ENCODE results near the gene KDM5A. TPM values are rescaled to one million over a fixed set of nuclear protein-coding genes. Genes with fewer than 3 reads are reported as not detected.
"Not testable (repeated sequence)": the region's sequence is repeated elsewhere in the genome, so short reads cannot be mapped to it uniquely, and the experiment has no call there.

The KDM5A gene
- 76.6 TPM for total RNA-seq
- polyA plus RNA-seq (ENCODE audit: insufficient read depth, low read depth, low replicate concordance) = 4.5 TPM
- long read RNA-seq, donor 1, partial matches to known transcripts = 0 of 1 reads
- long read RNA-seq, donor 1, other reads (novel, unspliced or antisense) = 0 of 1 reads
- long read RNA-seq, donor 2 = 0 reads
- long read RNA-seq, donor 3 = 0 reads
- long read RNA-seq, donor 4, partial matches to known transcripts = 0 of 1 reads
- long read RNA-seq, donor 4, other reads (novel, unspliced or antisense) = 0 of 1 reads
- long read RNA-seq, donor 5 = 0 reads
- long read RNA-seq, donor 6, partial matches to known transcripts = 0 of 1 reads
- long read RNA-seq, donor 6, other reads (novel, unspliced or antisense) = 0 of 1 reads
- long read RNA-seq, donor 7, transcript KDM5A-203 (2 exons, 401 nt) = major isoform, 39 of 84 reads
- long read RNA-seq, donor 7, partial matches to known transcripts = 36 of 84 reads
- long read RNA-seq, donor 7, other reads (novel, unspliced or antisense) = 9 of 84 reads
- long read RNA-seq, donor 8, partial matches to known transcripts = 20 of 21 reads
- long read RNA-seq, donor 8, other reads (novel, unspliced or antisense) = 0 of 21 reads
- long read RNA-seq, donor 9 = 0 reads
- long read RNA-seq, donor 10, partial matches to known transcripts = 27 of 27 reads
- long read RNA-seq, donor 10, other reads (novel, unspliced or antisense) = 0 of 27 reads

GRCh38 chr12:389142-390096 is at the start of gene KDM5A:
TSS of gene KDM5A (minus strand) at chr12:389320. CDS start at chr12:389091, 229 bp downstream.
- DNase-seq (peak; percentile 96 to 98 (median 97)), FAIRE-seq (no peak)
- Histone ChIP-seq H3K4me1 (ENCODE audit: control insufficient read depth in 2 of 3, insufficient read depth in 2 of 3, low read depth in 1 of 3, low read length in 3 of 3) (peaks cover 0 to 8% (median 5%) of the 10 kb centered on the region in 3 donors), H3K4me3 (ENCODE audit: low read length in 3 of 3) (peak within 1 kb of the TSS; percentile 79 to 100 (median 98)), H3K9ac (ENCODE audit: low read length in 3 of 3) (peak within 1 kb of the TSS; percentile 78 to 99 (median 94)), H3K9me3 (ENCODE audit: control insufficient read depth in 2 of 3, insufficient read depth in 1 of 3, low read length in 3 of 3) (no peaks in the 10 kb centered on the region), H3K27ac (ENCODE audit: low read depth in 2 of 2, low read length in 2 of 2) (peak within 1 kb of the TSS; percentile 98 to 99), H3K27me3 (ENCODE audit: control insufficient read depth, insufficient read depth, low read length) (no peaks in the 10 kb centered on the region), H3K36me3 (ENCODE audit: control insufficient read depth in 2 of 3, insufficient read depth in 3 of 3, low read length in 3 of 3) (peaks cover 0 to 5% (median 0%) of the 10 kb centered on the region in 3 donors)
- intact Hi-C loops (cut with DNase I) = no loop called here
- TF ChIP-seq CTCF (IDR thresholded peaks at IDR 0.05; ENCODE audit: borderline replicate concordance, extremely low read depth, insufficient read depth) = no peak

- H3K27ac ChIP-seq (ENCODE audit: low read depth in 2 of 2, low read length in 2 of 2); intact Hi-C loops (cut with DNase I); H3K9ac ChIP-seq (ENCODE audit: low read length in 3 of 3); H3K9me3 ChIP-seq (ENCODE audit: control insufficient read depth in 2 of 3, insufficient read depth in 1 of 3, low read length in 3 of 3); H3K36me3 ChIP-seq (ENCODE audit: control insufficient read depth in 2 of 3, insufficient read depth in 3 of 3, low read length in 3 of 3); H3K4me3 ChIP-seq (ENCODE audit: low read length in 3 of 3); H3K4me1 ChIP-seq (ENCODE audit: control insufficient read depth in 2 of 3, insufficient read depth in 2 of 3, low read depth in 1 of 3, low read length in 3 of 3); FAIRE-seq; H3K27me3 ChIP-seq (ENCODE audit: control insufficient read depth, insufficient read depth, low read length); DNase-seq: not testable (repeated sequence)
Observed at GRCh38 chr12:435737-436136, 46.6 kb upstream of the KDM5A start.

- Histone ChIP-seq H3K4me3 (ENCODE audit: low read length in 3 of 3) (no peak overlapping the region), H3K36me3 (ENCODE audit: control insufficient read depth in 2 of 3, insufficient read depth in 3 of 3, low read length in 3 of 3) (no peaks in the 10 kb centered on the region), H3K9me3 (ENCODE audit: control insufficient read depth in 2 of 3, insufficient read depth in 1 of 3, low read length in 3 of 3) (no peaks in the 10 kb centered on the region), H3K9ac (ENCODE audit: low read length in 3 of 3) (no peak overlapping the region), H3K27me3 (ENCODE audit: control insufficient read depth, insufficient read depth, low read length) (no peaks in the 10 kb centered on the region), H3K4me1 (ENCODE audit: control insufficient read depth in 2 of 3, insufficient read depth in 2 of 3, low read depth in 1 of 3, low read length in 3 of 3) (no peaks in the 10 kb centered on the region), H3K27ac (ENCODE audit: low read depth in 2 of 2, low read length in 2 of 2) (no peak overlapping the region)
- intact Hi-C loops (cut with DNase I) = no loop called here
- no peak for DNase-seq
- FAIRE-seq = no peak
- TF ChIP-seq CTCF (IDR thresholded peaks at IDR 0.05; ENCODE audit: borderline replicate concordance, extremely low read depth, insufficient read depth) = no peak
Observed at GRCh38 chr12:422526-422925, 33.4 kb upstream of the KDM5A start.

Measured in kidney (tissue), 22 donors.